H9 (cell line): ENCODE results near the gene ZBTB38. TPM values are rescaled to one million over a fixed set of nuclear protein-coding genes. Genes with fewer than 3 reads are reported as not detected.

ENCODE experiments used
- DNase-seq: peaks from one replicate; pipeline ENCODE4 v3.0.0-alpha.2; 2017
- H2AFZ ChIP-seq: one replicate; pipeline ENCODE4 v1.6.1; 2013; ENCODE audit warnings: mild to moderate bottlenecking, low read length, control low read depth, moderate library complexity
- H2AK5ac ChIP-seq: 2 replicates; pipeline ENCODE4 v1.6.1; 2013; ENCODE audit warnings: low read length, control low read depth, mixed read lengths; ENCODE audit not compliant: insufficient read length
- H2BK120ac ChIP-seq: one replicate; pipeline ENCODE4 v1.6.1; 2013; ENCODE audit warnings: low read depth, mild to moderate bottlenecking, low read length, control low read depth, inconsistent platforms; ENCODE audit not compliant: poor library complexity, severe bottlenecking
- H2BK12ac ChIP-seq: 2 replicates; pipeline ENCODE4 v1.6.1; 2013; ENCODE audit warnings: low read length, control low read depth, mixed read lengths, low read depth; ENCODE audit not compliant: insufficient read length
- H2BK15ac ChIP-seq: 2 replicates; pipeline ENCODE4 v1.6.1; 2013; ENCODE audit warnings: low read depth, low read length, control low read depth
- H2BK20ac ChIP-seq: one replicate; pipeline ENCODE4 v1.6.1; 2013; ENCODE audit warnings: low read depth, mild to moderate bottlenecking, low read length, control low read depth, inconsistent platforms; ENCODE audit not compliant: poor library complexity, severe bottlenecking
- H2BK5ac ChIP-seq: 2 replicates; pipeline ENCODE4 v1.6.1; 2013; ENCODE audit warnings: low read length, control low read depth, mixed read lengths; ENCODE audit not compliant: insufficient read length
- H3K14ac ChIP-seq: 2 replicates; pipeline ENCODE4 v1.6.1; 2013; ENCODE audit warnings: low read length, control low read depth; ENCODE audit not compliant: insufficient read depth
- H3K18ac ChIP-seq: 2 replicates; pipeline ENCODE4 v1.6.1; 2013; ENCODE audit warnings: low read depth, mild to moderate bottlenecking, mixed read lengths, low read length, control low read depth; ENCODE audit not compliant: insufficient read length
- H3K23ac ChIP-seq: 2 replicates; pipeline ENCODE4 v1.6.1; 2013; ENCODE audit warnings: low read length, control low read depth, mixed read lengths, low read depth; ENCODE audit not compliant: insufficient read length
- H3K23me2 ChIP-seq: 2 replicates; pipeline ENCODE4 v1.6.1; 2013; ENCODE audit warnings: low read depth, mild to moderate bottlenecking, mixed read lengths, low read length, control low read depth; ENCODE audit not compliant: insufficient read length, poor library complexity, severe bottlenecking
- H3K27ac ChIP-seq: 2 replicates; pipeline ENCODE4 v1.5.1; 2013; ENCODE audit warnings: low read length, control low read depth, mixed read lengths, low read depth; ENCODE audit not compliant: insufficient read length
- H3K27me3 ChIP-seq: 2 replicates; pipeline ENCODE4 v1.6.1; 2013; ENCODE audit warnings: low read length, control low read depth, inconsistent platforms; ENCODE audit not compliant: insufficient read depth
- H3K4ac ChIP-seq: 2 replicates; pipeline ENCODE4 v1.6.1; 2013; ENCODE audit warnings: low read depth, mild to moderate bottlenecking, control low read depth, inconsistent platforms, low read length, moderate library complexity
- H3K4me1 ChIP-seq: 2 replicates; pipeline ENCODE4 v1.6.1; 2013; ENCODE audit warnings: low read length, control low read depth, inconsistent platforms; ENCODE audit not compliant: insufficient read depth
- H3K4me2 ChIP-seq: 2 replicates; pipeline ENCODE4 v1.6.1; 2013; ENCODE audit warnings: low read length, control low read depth, mixed read lengths; ENCODE audit not compliant: insufficient read length, insufficient read depth
- H3K56ac ChIP-seq: 2 replicates; pipeline ENCODE4 v1.6.1; 2013; ENCODE audit warnings: low read depth, mild to moderate bottlenecking, mixed read lengths, low read length, control low read depth; ENCODE audit not compliant: insufficient read length
- H3K79me1 ChIP-seq: 2 replicates; pipeline ENCODE4 v1.6.1; 2013; ENCODE audit warnings: low read depth, mild to moderate bottlenecking, moderate library complexity, low read length, control low read depth, inconsistent platforms; ENCODE audit not compliant: insufficient read depth, poor library complexity, severe bottlenecking
- H3K79me2 ChIP-seq: 2 replicates; pipeline ENCODE4 v1.6.1; 2013; ENCODE audit warnings: low read length, control low read depth, inconsistent platforms; ENCODE audit not compliant: insufficient read depth
- H3K9ac ChIP-seq: 2 replicates; pipeline ENCODE4 v1.6.1; 2013; ENCODE audit warnings: low read length, control low read depth, mixed read lengths; ENCODE audit not compliant: insufficient read length; ENCODE audit errors: extremely low read depth
- H3K9me3 ChIP-seq: one replicate; pipeline ENCODE4 v1.6.1; 2013; ENCODE audit warnings: low read depth, low read length, inconsistent platforms; ENCODE audit not compliant: control insufficient read depth
- H3T11ph ChIP-seq: one replicate; pipeline ENCODE4 v1.6.1; 2013; ENCODE audit warnings: mild to moderate bottlenecking, low read length, control low read depth, inconsistent platforms
- H4K20me1 ChIP-seq: one replicate; pipeline ENCODE4 v1.6.1; 2013; ENCODE audit not compliant: control insufficient read depth, insufficient read length, insufficient read depth
- H4K5ac ChIP-seq: 2 replicates; pipeline ENCODE4 v1.6.1; 2013; ENCODE audit warnings: low read depth, mild to moderate bottlenecking, mixed read lengths, low read length, control low read depth; ENCODE audit not compliant: insufficient read length
- H4K8ac ChIP-seq: replicated peaks from 2 replicates; pipeline ENCODE4 v1.6.1; 2013; ENCODE audit warnings: low read length, control low read depth, mixed read lengths, low read depth; ENCODE audit not compliant: insufficient read length
- H4K91ac ChIP-seq: 2 replicates; pipeline ENCODE4 v1.6.1; 2013; ENCODE audit warnings: low read depth, mild to moderate bottlenecking, moderate library complexity, mixed read lengths, low read length, control low read depth; ENCODE audit not compliant: insufficient read length
- H3K27ac Mint-ChIP-seq, 3 experiments: 2 replicates in 2 of 3; 3 replicates in 1 of 3; pipeline ENCODE4 v1.8.0; 2020 to 2021; ENCODE audit warnings: mixed read lengths in 3 of 3, mild to moderate bottlenecking in 1 of 3, moderate library complexity in 1 of 3
- H3K27me3 Mint-ChIP-seq: 2 replicates; pipeline ENCODE4 v1.8.0; 2021; ENCODE audit warnings: low read depth, mild to moderate bottlenecking, moderate library complexity, mixed read lengths
- H3K36me3 Mint-ChIP-seq, 3 experiments: 2 replicates in 2 of 3; 3 replicates in 1 of 3; pipeline ENCODE4 v1.8.0; 2020 to 2021; ENCODE audit warnings: low read depth in 3 of 3, mixed read lengths in 3 of 3; ENCODE audit not compliant: insufficient read depth in 1 of 3
- H3K4me1 Mint-ChIP-seq, 2 experiments: 2 replicates each; pipeline ENCODE4 v1.8.0; 2020; ENCODE audit warnings: mixed read lengths in 2 of 2
- H3K4me3 Mint-ChIP-seq, 2 experiments: 2 replicates in 1 of 2; 3 replicates in 1 of 2; pipeline ENCODE4 v1.8.0; 2020 to 2021; ENCODE audit warnings: mild to moderate bottlenecking in 2 of 2, mixed read lengths in 2 of 2, moderate library complexity in 1 of 2
- H3K9me3 Mint-ChIP-seq, 2 experiments: 2 replicates in 1 of 2; 3 replicates in 1 of 2; pipeline ENCODE4 v1.8.0; 2020; ENCODE audit warnings: mild to moderate bottlenecking in 2 of 2, mixed read lengths in 2 of 2, moderate library complexity in 1 of 2
- CTCF ChIP-seq: fragments of 200-600 bp; sonication (generic); conservative IDR thresholded peaks from 3 replicates; pipeline ENCODE4 v1.8.0; 2021; ENCODE audit warnings: antibody characterized with exemption, mild to moderate bottlenecking
- WGBS: extraction: QIAGEN DNeasy Blood & Tissue Kit; methylation state at CpG from one replicate; pipeline ENCODE4 v1.1.7; 2013; ENCODE audit warnings: missing lambda C conversion rate, low lambda C conversion rate, mixed read lengths; ENCODE audit not compliant: insufficient read length; ENCODE audit errors: extremely low coverage; 5-methylcytosine and 5-hydroxymethylcytosine counted together
- total RNA-seq: library from RNA; stranded (reverse); gene quantifications from 2 replicates; pipeline ENCODE4 v1.2.1, GENCODE V29; 2021

ZBTB38 gene
- total RNA-seq, 1 experiment from 2014 or later, result 14.6 TPM

- no peaks in the 10 kb centered on the region for H3K23me2 ChIP-seq
- H4K20me1 ChIP-seq, result no peaks in the 10 kb centered on the region
- no peak for TF ChIP-seq CTCF
- H3K27me3 ChIP-seq, result no peaks in the 10 kb centered on the region
- H3K9ac ChIP-seq, result no peak overlapping the region
- no peaks in the 10 kb centered on the region for H3K9me3 ChIP-seq
- H3K79me1 ChIP-seq, result no peaks in the 10 kb centered on the region
- H2BK120ac ChIP-seq, result no peak overlapping the region
- Mint-ChIP-seq H3K4me1 (peaks cover 8% of the 10 kb centered on the region in 2 experiments), H3K27ac (no peak overlapping the region), H3K27me3 (peaks cover 8% of the 10 kb centered on the region), H3K9me3 (no peaks in the 10 kb centered on the region), H3K36me3 (no peaks in the 10 kb centered on the region), H3K4me3 (no peak overlapping the region)
- no peak overlapping the region for H3K56ac ChIP-seq
- H3K4me1 ChIP-seq, result no peaks in the 10 kb centered on the region; the same call in 1 of the 2 replicates
- H4K91ac ChIP-seq, result no peak overlapping the region
- no peak overlapping the region for H3K23ac ChIP-seq
- H3K79me2 ChIP-seq, result no peaks in the 10 kb centered on the region
- H2AK5ac ChIP-seq, result no peak overlapping the region
- WGBS, result no CpG with 5 or more reads among the region's 5 CpGs
- H4K5ac ChIP-seq, result no peak overlapping the region
- H3K27ac ChIP-seq, result no peak overlapping the region
- H2BK5ac ChIP-seq, result no peak overlapping the region
- no peak overlapping the region for H3K4ac ChIP-seq
- no peak overlapping the region for H3K14ac ChIP-seq
- no peak overlapping the region for H2BK12ac ChIP-seq
- H2AFZ ChIP-seq, result no peak overlapping the region
- H3K18ac ChIP-seq, result no peak overlapping the region
- no peak for DNase-seq
- H2BK20ac ChIP-seq, result no peak overlapping the region
- no peak overlapping the region for H3T11ph ChIP-seq
- no peak overlapping the region for H3K4me2 ChIP-seq
- H2BK15ac ChIP-seq, result no peak overlapping the region
- H4K8ac ChIP-seq, result no peak overlapping the region
Observed at GRCh38 chr3:141332416-141332815, 35.9 kb upstream of the ZBTB38 start.
